Middle frontal gyrus (tissue), 1 donor: ENCODE data around the gene CLCNKB.
"Not testable (repeated sequence)": the region's sequence is repeated elsewhere in the genome, so short reads cannot be mapped to it uniquely, and the experiment has no call there.

Experiments
- DNase-seq: peaks from one replicate; pipeline ENCODE4 v3.0.0-alpha.2; 2015; ENCODE audit warnings: low spot score; ENCODE audit errors: extremely low spot score

The CLCNKB gene

DNA sequence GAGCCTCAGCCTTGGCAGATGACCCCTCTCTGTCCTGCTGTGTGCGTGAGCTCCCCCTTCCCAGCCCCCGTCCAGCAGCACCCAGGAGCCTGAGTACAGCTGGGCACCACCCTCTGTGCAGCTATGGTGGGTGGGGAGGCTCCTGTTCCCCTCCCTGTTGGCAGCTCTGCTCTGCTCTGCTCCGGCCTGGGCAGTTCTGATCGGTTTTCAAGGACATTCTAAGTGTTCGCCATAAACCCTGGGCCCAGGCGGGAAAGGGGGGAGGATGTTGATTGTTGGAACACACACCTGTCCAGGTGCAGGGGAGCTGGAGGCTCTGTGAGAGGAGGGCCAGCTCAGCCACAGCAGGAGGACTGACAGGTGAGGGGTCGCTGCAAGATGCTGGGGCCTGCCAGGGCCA is at the start of gene CLCNKB:
Gene CLCNKB (plus strand): TSS at position 262 of the 400 bp plus-strand sequence. CDS start 711 bp downstream, outside the sequence.
- DNase-seq: no peak

DNA sequence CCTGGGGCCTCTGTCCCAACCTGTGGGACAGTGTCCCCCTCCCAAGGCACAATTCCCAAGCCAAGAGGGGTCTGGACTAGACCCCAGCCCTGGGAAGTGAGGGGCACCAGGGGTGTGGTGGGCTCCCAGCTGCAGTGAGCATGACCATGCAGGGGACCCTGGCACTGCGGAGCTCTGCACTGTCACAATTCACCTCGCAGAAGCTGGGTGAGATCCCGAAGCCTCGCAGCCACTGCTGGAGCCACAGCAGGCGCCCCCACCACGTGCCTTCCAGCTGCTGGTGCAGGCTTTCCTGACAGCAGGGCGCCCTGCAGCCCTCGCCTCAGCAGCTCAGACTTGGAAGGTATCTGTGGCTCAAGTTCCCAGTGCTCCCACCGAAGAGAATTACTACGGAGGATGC is 49.5 kb upstream of the CLCNKB start:
- DNase-seq: no peak

DNA sequence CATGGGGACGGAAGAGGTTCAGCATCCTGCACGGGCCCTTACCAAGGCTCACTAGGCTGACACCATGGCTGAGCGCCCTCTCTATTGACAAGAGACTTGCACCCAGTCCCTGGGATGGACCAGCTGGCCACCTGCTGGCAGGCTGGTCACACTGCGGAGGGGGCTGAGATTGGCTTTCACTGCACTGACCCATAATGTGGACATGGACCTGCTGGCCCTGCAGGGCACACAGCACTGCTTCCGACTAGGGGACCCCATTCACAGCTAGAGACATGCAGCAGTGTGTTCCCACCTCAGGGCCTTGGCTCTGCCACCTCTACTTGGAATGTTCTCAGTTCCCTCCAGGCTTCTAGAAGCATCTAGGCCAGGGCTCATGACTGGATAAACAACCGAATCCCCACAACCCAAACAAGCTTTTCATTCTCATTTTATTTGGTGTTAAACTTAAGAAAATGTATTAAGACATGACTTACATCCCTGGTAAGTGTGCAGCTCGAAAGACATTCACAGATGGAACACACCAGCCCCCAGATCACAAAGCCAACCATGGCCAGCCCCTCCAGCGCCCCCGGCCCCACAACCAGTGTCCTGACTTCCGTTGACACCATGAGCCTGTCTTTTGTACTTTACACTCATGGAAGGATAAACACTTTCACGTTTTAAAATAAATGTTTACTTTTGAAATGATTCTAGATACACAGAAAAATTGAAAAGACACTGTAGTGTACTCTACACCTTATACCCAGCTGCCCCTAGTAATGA is 48.8 kb upstream of the CLCNKB start:
- DNase-seq: no peak

DNA sequence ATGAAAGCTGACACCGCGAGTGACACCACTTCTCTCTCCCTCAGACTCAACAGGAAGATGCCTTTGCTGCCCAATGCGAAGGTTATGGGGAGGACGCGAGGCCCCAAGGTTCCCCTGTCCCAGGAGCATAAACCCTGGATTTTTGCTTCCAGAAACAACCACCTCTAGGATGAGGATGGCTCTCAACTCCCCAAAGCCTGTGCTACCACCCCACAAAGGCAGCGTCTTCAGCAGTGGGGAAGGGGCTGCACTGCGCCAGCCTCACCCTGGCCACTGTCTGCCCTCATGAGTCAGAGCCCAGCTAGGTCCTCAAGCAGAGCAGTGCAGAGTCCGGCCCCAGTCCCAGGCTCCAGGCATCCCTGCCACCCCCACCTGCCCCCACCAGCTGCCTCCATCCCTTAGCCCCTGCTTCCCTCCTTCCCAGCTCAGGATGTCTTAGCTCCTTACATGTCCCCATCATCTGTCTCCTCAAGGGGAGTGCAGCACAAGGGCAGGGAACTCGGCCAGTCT is 46.5 kb upstream of the CLCNKB start:
- DNase-seq: no peak

DNA sequence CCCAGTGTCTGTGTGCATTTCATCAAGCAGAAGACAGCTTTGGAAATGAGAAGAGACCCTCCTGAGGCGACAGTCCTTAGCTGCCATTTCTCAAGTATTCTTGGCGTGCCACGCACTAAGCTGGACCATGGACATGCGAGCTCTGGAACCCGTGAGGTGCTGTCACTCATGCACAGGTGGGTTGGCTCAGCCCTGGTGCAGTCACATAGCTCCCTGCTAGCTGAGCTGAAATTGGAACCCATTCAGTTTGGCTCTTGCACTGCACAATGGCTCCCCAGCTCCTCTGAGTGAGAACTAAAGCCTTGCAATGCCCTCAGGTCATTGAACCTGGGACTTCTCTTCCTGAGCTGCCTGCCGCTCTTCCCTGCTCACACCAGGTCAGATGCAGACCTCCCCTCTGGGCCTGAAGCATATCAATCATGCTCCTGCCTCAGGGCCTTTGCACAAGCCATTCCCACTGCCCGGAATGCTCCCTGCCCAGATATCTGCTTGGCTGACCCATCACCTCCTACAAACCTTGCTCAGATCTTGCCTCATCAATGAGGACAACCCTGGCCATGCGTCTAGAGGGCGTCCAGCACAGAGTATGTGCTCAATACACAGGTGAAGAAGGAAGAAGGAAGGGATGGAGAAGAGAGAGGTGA is 45.8 kb upstream of the CLCNKB start:
- DNase-seq: no peak

DNA sequence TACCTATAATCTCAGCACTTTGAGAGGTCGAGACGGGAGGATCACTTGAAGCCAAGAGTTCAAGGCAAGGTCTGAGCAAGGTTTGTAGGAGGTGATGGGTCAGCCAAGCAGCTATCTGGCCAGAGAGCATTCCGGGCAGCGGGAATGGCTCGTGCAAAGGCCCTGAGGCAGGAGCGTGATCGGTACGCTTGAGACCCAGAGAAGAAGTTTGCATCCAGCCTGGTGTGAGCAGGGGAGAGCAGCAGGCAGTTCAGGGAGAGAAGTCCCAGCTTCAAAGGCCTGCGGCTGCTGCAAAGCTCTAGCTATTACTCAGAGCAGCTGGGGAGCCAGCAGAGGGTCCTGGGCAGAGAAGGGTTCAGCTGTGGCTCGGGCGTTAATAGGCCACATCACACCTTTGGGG is 44.7 kb upstream of the CLCNKB start:
- DNase-seq: no peak

DNA sequence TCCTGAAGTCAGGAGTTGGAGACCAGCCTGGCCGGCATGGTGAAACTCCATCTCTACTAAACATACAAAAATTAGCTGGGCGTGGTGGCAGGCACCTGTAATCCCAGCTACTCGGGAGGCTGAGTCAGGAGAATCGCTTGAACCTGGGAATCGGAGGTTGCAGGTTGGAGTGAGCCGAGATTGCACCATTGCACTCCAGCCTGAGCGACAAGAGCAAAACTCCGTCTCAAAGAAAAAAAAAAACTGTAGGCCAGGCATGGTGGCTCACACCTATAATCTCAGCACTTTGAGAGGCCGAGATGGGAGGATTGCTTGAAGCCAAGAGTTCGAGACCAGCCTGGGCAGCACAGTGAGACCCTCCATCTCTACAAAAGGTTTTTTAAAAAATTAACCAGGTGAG is 42.3 kb upstream of the CLCNKB start:
- DNase-seq: not testable (repeated sequence)

DNA sequence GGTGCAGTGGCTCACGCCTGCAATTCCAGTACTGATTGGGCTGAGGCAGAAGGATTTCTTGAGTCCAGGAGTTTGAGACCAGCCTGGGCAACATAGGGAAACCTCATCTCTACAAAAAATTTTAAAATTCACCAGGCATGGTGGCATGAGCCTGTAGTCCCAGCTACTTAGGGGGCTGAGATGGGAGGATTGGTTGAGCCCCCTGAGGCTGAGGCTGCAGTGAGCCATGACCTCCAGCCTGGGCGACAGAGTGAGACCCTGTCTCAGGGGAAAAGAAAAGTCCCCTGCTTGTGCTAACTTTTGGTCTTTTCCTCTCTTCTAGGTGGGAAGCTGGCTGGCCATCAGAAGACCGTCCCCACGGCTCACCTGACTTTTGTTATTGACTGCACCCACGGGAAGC is 38.0 kb upstream of the CLCNKB start:
- DNase-seq: no peak

DNA sequence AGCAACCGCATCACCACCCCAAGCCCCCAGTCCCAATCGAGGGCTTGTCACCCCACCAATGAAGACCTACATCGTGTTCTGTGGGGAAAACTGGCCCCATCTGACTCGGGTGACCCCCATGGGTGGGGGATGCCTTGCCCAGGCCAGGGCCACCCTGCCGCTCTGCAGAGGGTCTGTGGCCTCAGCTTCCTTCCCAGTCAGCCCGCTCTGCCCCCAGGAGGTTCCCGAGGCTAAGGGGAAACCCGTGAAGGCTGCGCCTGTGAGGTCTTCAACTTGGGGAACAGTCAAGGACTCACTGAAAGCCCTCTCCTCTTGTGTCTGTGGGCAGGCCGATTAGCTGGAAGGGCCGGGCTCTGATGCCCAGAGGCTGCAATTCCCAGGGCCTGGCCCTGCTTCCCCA is 37.6 kb upstream of the CLCNKB start:
- no peak for DNase-seq

DNA sequence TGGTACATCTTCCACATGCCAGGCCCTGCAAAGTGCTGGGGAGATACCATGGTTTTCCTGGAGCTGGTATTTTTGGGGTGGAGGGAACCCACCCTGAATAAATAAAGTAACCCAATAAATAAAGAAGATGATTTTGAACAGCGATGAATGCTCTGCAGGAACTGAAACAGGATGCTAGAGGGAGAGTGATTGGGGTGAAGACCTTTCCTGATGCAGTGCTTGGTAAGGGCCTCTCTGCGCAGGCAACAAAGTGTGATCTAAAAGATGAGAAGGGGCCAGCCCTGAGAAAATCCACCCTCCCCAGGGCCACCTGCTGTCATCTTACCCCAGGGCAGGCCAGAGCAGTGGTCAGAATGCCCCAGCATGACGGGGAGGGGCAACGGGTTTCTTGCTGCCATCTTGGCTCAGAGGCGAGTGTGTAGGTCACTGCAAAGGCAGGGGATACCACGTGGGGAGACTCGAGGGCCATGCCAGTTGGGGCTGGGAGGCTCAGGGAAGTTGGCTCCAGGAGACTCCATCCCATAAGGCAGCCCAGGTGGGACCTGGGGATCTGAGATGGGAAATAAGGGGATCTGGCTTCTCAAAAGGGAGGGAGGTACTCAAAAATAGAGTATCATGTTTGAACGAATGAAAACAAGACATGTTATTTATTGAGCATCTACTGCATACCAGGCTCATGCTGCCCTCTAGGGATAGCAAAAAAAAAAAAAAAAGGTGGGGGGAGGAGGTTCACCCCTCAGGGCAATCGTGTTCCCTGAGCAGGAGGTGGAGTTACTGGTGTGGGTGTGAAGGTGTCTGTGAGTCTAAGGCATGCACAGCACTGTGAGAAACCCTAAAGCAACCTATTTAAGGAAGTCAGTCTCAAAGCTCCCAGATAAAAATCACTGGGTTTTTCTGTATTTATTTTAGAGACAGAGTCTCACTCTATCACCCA is 36.8 kb upstream of the CLCNKB start:
- DNase-seq: no peak

DNA sequence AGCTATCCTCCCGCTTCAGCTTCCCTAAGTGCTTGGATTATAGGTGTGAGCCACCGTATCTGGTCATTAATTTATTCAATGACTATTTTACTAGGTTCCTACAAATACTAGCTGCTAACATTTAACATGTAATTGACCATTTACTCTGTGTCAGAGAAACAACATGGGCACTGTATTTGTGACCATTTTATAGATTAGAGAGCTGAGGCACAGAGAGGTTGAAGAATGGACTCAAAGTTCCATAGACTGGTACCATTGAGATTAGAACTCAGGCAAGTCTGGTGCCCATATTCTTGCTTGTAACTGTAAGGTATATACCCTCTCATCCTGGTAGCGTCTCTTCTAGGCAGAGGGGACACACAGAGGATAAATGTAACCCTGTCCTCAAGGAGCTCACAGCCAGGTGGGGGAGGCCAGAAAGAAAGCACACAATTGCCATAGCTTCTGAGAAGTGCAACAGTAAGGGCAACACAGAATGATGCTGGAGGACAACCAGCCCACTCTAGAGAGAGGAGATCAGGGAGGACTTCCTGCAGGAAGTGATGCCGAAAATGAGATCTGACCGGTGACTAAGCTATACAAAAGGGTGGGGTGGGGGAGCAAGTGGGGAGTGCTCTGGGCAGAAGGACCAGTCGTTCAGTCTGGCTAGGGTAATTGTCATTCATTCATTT is 35.8 kb upstream of the CLCNKB start:
- DNase-seq: no peak

DNA sequence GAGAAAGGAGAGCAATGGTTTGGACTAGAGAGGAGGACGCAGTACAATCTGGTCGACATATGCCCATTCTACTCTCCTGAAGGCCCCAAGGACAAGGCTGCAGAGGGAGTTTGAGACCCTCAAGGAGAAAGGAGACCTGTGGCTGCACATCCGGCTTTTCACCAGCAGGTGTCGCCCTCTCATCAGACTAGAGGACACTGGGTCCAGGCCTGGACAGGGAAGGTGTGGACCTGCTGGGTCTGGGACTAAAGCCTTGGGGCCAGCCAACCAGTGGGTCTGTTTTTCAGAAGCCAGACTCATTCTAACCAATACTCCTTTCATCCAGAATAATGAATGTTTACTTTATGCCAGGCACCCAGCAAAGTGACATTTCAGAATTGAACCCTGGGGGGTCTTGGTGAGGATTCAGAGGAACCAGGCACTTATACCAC is 34.5 kb upstream of the CLCNKB start:
- no peak for DNase-seq

DNA sequence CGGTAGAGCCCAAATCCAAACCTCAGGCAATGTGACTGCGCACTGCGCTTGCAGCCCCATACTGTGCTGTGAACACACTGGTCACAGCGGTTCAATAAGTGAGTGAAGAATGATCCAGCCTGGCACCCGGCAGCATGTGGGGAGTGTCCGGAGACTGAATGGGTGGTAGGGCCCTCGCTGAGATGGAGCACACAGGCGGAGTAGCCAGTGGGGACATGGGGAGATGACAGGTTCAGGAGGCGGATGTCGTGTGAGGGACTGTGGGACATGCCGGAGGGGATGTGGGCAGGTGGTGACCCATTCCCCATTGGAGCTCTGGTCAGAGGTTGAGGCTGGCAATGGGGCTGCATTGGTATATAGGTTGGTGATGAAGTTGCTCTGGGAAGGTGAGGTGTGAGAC is 33.9 kb upstream of the CLCNKB start:
- no peak for DNase-seq

DNA sequence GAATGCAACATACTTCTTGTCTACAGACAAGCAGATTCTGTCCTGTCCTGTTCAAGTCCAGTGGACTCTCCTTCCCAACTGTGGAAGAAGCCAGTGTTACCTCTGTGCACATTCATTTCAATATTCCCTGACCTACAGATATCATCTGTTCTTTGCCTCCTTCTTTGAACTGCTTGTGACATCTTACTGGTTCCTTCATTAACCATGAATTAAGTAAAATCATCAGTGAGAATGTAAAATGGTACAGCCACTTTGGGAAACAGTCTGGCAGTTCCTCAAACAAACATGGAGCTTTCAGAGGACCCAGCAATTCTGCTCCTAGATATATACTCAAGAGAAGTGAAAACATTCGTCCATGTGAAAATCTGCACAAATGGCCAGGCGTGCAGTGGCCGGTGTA is 32.7 kb upstream of the CLCNKB start:
- no peak for DNase-seq

DNA sequence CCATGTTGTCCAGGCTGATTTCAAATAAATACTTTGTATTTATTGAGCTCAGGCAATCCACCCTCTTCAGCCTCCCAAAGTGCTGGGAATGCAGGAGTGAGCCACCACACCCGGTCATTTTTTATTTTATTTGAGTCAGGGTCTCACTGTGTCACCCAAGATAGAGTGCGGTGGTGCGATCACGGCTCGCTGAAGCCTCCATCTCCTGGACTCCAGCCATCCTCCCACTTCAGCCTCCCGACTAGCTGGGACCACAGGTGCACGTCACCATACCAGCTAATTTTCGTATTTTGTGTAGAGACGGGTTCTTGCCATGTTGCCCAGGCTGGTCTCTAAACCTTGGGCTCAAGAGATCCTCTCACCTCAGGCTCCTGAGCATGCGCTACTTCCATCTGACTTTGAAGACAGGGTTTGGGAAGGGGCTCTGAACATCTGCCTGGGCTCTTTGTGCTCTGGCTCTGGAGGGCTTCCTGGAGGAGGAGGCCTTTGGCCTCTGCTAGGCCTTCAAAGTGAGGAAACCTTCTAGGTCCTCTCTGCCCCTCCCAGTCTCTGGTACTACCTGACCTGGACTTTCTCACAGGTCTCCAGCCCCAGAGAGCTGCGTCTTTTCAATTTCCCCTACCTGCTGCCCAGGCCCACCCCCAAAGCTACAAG is 31.5 kb upstream of the CLCNKB start:
- no peak for DNase-seq

DNA sequence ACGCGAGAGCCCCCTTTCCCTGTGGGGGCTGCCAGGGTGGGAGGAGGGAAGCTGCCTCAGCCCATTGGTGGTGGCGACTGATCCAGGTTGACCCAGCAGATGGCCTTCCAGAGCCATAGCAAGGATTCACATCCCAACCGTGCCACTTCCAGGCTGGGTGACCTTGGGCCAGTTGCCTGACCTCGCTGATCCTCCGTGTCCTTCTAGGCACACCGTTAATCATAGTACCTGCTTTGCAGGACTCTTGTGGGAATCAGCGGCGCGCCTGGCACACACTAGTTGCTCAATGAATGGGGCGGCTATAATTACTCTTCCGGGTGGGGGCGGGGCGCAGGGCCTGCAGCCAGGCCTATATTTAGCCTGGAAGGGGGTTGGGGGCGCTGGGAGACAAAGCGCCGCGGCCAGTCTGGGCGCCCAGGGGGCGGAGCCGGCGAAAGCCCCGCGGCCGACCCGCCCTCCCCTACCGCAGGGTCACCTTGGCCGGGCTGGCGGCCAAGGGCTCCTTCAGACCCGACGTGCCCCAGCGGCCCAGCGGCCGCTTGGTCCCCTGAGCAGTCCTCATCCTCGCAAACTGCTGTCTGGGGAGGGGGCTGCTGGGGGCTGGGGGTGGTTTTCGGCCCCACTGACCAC is 30.9 kb upstream of the CLCNKB start:
- no peak for DNase-seq

DNA sequence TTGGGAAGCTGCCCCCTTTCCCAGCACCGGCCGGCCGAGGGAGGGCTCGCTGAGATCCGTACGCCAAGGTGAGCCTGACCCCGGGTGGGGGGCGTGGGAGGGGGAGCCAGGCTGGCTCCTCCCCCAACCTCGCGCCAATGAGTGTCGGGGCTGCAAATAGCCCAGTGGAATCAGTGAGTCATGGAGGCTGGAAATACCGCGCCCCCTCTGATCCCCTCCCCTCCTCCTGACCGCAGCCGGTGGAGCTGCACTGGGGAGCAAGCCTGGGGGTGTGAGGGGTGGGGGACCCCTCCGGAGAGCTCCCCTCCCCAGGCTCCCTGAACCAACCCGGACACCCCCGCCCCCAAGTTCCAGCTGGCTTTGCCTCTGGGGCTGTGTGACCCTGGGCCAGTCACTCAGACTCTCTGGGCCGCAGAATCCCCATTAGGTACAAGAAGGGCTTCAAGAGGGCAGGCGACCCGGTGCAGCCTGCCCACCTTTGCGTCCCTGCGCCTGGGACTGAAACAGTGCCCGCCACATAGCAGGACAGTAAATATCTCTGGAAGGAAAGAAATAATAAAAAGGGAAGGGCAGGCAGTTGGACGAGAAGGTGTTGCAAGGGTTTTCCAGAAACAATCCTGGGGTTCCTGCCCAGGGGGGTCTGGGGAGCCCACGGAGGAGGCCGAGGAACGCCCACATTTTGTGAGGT is 30.2 kb upstream of the CLCNKB start:
- DNase-seq: no peak

DNA sequence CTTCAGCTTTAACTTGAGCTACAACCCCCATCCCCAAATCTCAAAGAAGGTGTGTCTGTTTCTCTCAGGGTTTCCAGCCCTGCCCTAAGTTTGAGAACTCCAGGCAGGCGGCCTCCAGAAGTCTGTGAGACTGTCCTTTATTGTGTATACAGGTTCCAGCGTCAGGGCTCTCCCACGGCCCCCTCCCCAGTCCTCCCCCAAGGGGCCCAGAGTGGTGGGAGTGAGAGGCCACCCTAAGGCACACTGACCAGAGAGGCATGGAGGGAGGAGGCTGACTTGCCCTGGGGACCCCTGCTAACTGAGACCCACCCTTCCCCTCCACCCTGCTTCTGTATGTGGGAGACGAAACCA is 29.7 kb upstream of the CLCNKB start:
- no peak for DNase-seq
